ENCODE measurements around the gene ASIC2.

- TF ChIP-seq, protein P1, sequence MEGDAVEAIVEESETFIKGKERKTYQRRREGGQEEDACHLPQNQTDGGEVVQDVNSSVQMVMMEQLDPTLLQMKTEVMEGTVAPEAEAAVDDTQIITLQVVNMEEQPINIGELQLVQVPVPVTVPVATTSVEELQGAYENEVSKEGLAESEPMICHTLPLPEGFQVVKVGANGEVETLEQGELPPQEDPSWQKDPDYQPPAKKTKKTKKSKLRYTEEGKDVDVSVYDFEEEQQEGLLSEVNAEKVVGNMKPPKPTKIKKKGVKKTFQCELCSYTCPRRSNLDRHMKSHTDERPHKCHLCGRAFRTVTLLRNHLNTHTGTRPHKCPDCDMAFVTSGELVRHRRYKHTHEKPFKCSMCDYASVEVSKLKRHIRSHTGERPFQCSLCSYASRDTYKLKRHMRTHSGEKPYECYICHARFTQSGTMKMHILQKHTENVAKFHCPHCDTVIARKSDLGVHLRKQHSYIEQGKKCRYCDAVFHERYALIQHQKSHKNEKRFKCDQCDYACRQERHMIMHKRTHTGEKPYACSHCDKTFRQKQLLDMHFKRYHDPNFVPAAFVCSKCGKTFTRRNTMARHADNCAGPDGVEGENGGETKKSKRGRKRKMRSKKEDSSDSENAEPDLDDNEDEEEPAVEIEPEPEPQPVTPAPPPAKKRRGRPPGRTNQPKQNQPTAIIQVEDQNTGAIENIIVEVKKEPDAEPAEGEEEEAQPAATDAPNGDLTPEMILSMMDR (IDR thresholded peaks at IDR 0.05) = no peak
- TF ChIP-seq EZH2 (IDR thresholded peaks at IDR 0.05; ENCODE audit: borderline replicate concordance, insufficient read depth, low read depth, low read length, poor library complexity, severe bottlenecking) = no peak
Observed at GRCh38 chr17:33310296-33310695, 17.2 kb upstream of the ASIC2 start.
